Liver (tissue), 9 donors: ENCODE results near the gene CBLC. TPM values are rescaled to one million over a fixed set of nuclear protein-coding genes. Genes with fewer than 3 reads are reported as not detected.

Experiments used
- DNase-seq: peaks from one replicate; pipeline ENCODE4 v3.0.0-alpha.2; 2017; ENCODE audit warnings: low spot score
- H3K27ac ChIP-seq, 2 donors: one replicate each; pipeline ENCODE4 v1.7.0; 2013; ENCODE audit warnings: inconsistent platforms in 2 of 2, low read length in 2 of 2, control low read depth in 1 of 2, low read depth in 1 of 2, mild to moderate bottlenecking in 1 of 2
- H3K27me3 ChIP-seq, 4 donors: one replicate each; pipeline versions ENCODE4 v1.6.1 to v1.7.0; 2013; ENCODE audit warnings: low read length in 3 of 4, inconsistent platforms in 1 of 4, mild to moderate bottlenecking in 1 of 4, moderate library complexity in 1 of 4; ENCODE audit not compliant: control insufficient read depth in 4 of 4, insufficient read depth in 4 of 4
- H3K36me3 ChIP-seq, 4 donors: one replicate each; pipeline versions ENCODE4 v1.6.1 to v1.7.0; 2013; ENCODE audit warnings: low read length in 3 of 4, mild to moderate bottlenecking in 3 of 4, low read depth in 1 of 4, moderate library complexity in 1 of 4; ENCODE audit not compliant: control insufficient read depth in 4 of 4, insufficient read depth in 3 of 4
- H3K4me1 ChIP-seq, 4 donors: one replicate each; pipeline versions ENCODE4 v1.6.1 to v1.7.0; 2013; ENCODE audit warnings: low read length in 3 of 4, mild to moderate bottlenecking in 3 of 4, moderate library complexity in 1 of 4; ENCODE audit not compliant: control insufficient read depth in 4 of 4, insufficient read depth in 4 of 4
- H3K4me3 ChIP-seq, 3 donors: one replicate each; pipeline versions ENCODE4 v1.6.1 to v1.7.0; 2013; ENCODE audit warnings: low read length in 3 of 3, control low read depth in 1 of 3, low read depth in 1 of 3, mild to moderate bottlenecking in 1 of 3
- H3K9ac ChIP-seq, 2 donors: one replicate each; pipeline ENCODE4 v1.7.0; 2013; ENCODE audit warnings: low read length in 2 of 2, mild to moderate bottlenecking in 2 of 2, moderate library complexity in 2 of 2, control low read depth in 1 of 2, low read depth in 1 of 2
- H3K9me3 ChIP-seq, 4 donors: one replicate each; pipeline versions ENCODE4 v1.6.1 to v1.7.0; 2013; ENCODE audit warnings: low read length in 3 of 4; ENCODE audit not compliant: control insufficient read depth in 4 of 4
- EGR1 ChIP-seq, 2 donors: IDR thresholded peaks; 2 replicates each; pipeline ENCODE4 v1.6.1; 2016 to 2018; ENCODE audit warnings: antibody characterized with exemption in 2 of 2, low read depth in 2 of 2
- FOXA1 ChIP-seq: IDR thresholded peaks from 2 replicates; pipeline ENCODE4 v1.6.1; 2016; ENCODE audit warnings: antibody characterized with exemption
- FOXA2 ChIP-seq: IDR thresholded peaks from 2 replicates; pipeline ENCODE4 v1.6.1; 2016; ENCODE audit warnings: antibody characterized with exemption
- HNF4A ChIP-seq, 2 donors: conservative IDR thresholded peaks; 2 replicates each; pipeline ENCODE4 v1.6.1; 2016; ENCODE audit warnings: antibody characterized with exemption in 2 of 2, mild to moderate bottlenecking in 2 of 2
- HNF4G ChIP-seq: IDR thresholded peaks from 2 replicates; pipeline ENCODE4 v1.6.1; 2016; ENCODE audit warnings: antibody characterized with exemption
- JUND ChIP-seq, 2 donors: IDR thresholded peaks; 2 replicates each; pipeline ENCODE4 v1.6.1; 2016; ENCODE audit warnings: antibody characterized with exemption in 2 of 2
- NR2F2 ChIP-seq: IDR thresholded peaks from 2 replicates; pipeline ENCODE4 v1.6.1; 2016; ENCODE audit warnings: antibody characterized with exemption
- RAD21 ChIP-seq, 2 donors: IDR thresholded peaks; 2 replicates each; pipeline ENCODE4 v1.6.1; 2016; ENCODE audit warnings: antibody characterized with exemption in 2 of 2, mild to moderate bottlenecking in 2 of 2
- RXRA ChIP-seq, 2 donors: IDR thresholded peaks; 2 replicates each; pipeline ENCODE4 v1.6.1; 2017 to 2018; ENCODE audit warnings: antibody characterized with exemption in 2 of 2, mild to moderate bottlenecking in 1 of 2
- SP1 ChIP-seq: IDR thresholded peaks from 2 replicates; pipeline ENCODE4 v1.6.1; 2018; ENCODE audit warnings: antibody characterized with exemption, mild to moderate bottlenecking
- TAF1 ChIP-seq: conservative IDR thresholded peaks from 2 replicates; pipeline ENCODE4 v1.6.1; 2016; ENCODE audit warnings: antibody characterized with exemption, mild to moderate bottlenecking
- YY1 ChIP-seq: IDR thresholded peaks from 2 replicates; pipeline ENCODE4 v1.6.1; 2016; ENCODE audit warnings: antibody characterized with exemption, mild to moderate bottlenecking
- WGBS: extraction: QIAGEN DNeasy Blood & Tissue Kit; methylation state at CpG from one replicate; pipeline ENCODE4 v1.1.7; 2013; 5-methylcytosine and 5-hydroxymethylcytosine counted together
- polyA plus RNA-seq, 2 donors: library from polyadenylated mRNA; stranded (reverse) in 1 of 2; unstranded in 1 of 2; fragments of 200-250 nt in 1 of 2; fragments of >200 nt in 1 of 2; fragmentation: Nextera tagmentation in 1 of 2; extraction: Ambion mirVana in 1 of 2; gene quantifications; one replicate each; pipeline versions ENCODE4 v1.2.1 to v1.2.3, GENCODE V29; 2013 to 2015
- total RNA-seq, 2 donors: library from RNA; depleted of rRNA; stranded (reverse); fragments of >200 nt; gene quantifications; one replicate each; pipeline ENCODE4 v1.2.3, GENCODE V29; 2014
- TF ChIP-seq, protein P1 (sequence below): IDR thresholded peaks from 2 replicates; pipeline ENCODE4 v1.6.1; 2016; ENCODE audit warnings: antibody characterized with exemption
- TF ChIP-seq, protein P2 (sequence below): fragments of 150-350 bp; IDR thresholded peaks from 2 replicates; pipeline ENCODE4 v1.5.1; 2017; ENCODE audit warnings: improper control_type of control experiment, low read depth, low read length; ENCODE audit not compliant: missing input control
- TF ChIP-seq, protein P3 (sequence below): IDR thresholded peaks from 2 replicates; pipeline ENCODE4 v1.6.1; 2016; ENCODE audit warnings: antibody characterized with exemption, mild to moderate bottlenecking
- TF ChIP-seq, protein P4 (sequence below): IDR thresholded peaks from 2 replicates; pipeline ENCODE4 v1.6.1; 2016; ENCODE audit warnings: antibody characterized with exemption
- TF ChIP-seq, protein P5 (sequence below): IDR thresholded peaks from 2 replicates; pipeline ENCODE4 v1.6.1; 2016; ENCODE audit warnings: antibody characterized with exemption
- donor health status: healthy.
- donor health status: healthy.
- donor health status: healthy.
- donor health status: healthy.
- donor health status: healthy.

The CBLC gene
- total and polyA plus RNA-seq, 4 donors, result 2.1 to 14.0 (median 8.8) TPM

DNA sequence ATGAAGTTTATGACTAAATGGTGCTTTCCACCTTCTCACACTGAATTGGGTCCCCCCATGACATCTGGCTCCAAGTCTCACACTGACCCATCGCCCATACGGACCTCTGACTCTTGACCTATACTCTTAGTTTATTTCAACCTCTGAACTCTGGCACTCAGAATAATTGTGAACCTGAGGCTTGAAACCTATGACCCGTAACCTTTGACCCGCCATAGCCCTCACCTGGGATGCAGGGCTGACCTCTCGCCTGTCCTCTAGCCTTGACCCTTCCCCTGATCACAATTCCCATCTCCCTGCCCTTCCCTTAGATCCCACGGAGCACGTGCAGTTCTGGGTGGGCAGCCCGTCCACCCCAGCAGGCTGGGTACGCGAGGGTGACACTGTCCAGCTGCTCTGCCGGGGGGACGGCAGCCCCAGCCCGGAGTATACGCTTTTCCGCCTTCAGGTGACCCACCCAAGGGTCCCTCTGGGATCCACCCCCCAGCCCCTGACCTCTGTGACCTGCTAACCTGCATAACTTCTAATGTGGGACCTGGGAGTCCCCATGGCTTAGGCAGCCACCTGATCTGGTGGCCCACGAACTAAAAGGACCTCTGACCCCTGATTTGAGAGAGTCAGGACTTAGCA lies 36.3 kb downstream of the CBLC start:
- Histone ChIP-seq H3K9me3 (no peaks in the 10 kb centered on the region), H3K9ac (no peak overlapping the region), H3K4me1 (peaks cover 6 to 10% (median 7%) of the 10 kb centered on the region in 4 donors), H3K27ac (no peak overlapping the region), H3K4me3 (no peak overlapping the region), H3K27me3 (no peaks in the 10 kb centered on the region), H3K36me3 (no peaks in the 10 kb centered on the region)
- peak; percentile 35 to 75 for TF ChIP-seq RXRA (IDR thresholded peaks at IDR 0.05)
- TF ChIP-seq HNF4A (conservative IDR thresholded peaks at IDR 0.05), result peak; percentile 25 to 68
- TF ChIP-seq, protein P1, sequence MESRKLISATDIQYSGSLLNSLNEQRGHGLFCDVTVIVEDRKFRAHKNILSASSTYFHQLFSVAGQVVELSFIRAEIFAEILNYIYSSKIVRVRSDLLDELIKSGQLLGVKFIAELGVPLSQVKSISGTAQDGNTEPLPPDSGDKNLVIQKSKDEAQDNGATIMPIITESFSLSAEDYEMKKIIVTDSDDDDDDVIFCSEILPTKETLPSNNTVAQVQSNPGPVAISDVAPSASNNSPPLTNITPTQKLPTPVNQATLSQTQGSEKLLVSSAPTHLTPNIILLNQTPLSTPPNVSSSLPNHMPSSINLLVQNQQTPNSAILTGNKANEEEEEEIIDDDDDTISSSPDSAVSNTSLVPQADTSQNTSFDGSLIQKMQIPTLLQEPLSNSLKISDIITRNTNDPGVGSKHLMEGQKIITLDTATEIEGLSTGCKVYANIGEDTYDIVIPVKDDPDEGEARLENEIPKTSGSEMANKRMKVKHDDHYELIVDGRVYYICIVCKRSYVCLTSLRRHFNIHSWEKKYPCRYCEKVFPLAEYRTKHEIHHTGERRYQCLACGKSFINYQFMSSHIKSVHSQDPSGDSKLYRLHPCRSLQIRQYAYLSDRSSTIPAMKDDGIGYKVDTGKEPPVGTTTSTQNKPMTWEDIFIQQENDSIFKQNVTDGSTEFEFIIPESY, result no peak
- no peak for TF ChIP-seq SP1
- TF ChIP-seq YY1, result no peak
- peak; percentile 86 for TF ChIP-seq NR2F2
- WGBS, result 87% methylated on average over 16 of the region's 16 CpGs
- DNase-seq, result no peak

DNA sequence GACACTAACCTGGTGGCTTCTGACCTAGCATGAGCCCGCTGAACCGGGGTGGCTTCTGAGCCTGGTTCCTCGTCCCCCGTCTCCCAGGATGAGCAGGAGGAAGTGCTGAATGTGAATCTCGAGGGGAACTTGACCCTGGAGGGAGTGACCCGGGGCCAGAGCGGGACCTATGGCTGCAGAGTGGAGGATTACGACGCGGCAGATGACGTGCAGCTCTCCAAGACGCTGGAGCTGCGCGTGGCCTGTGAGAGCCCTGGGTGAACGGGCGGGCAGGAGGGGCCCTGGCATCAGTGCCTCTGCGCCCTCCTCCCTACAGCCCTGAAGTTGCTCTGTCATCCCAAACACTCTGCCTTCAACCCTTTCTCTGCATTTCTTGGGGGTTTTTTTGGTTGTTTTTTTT lies 36.8 kb downstream of the CBLC start:
- no peak for DNase-seq
- TF ChIP-seq, protein P1, result no peak
- no peak for TF ChIP-seq TAF1
- TF ChIP-seq FOXA2, result no peak
- TF ChIP-seq FOXA1, result no peak
- TF ChIP-seq HNF4A (conservative IDR thresholded peaks at IDR 0.05), result no peak
- no peak for TF ChIP-seq NR2F2
- TF ChIP-seq RAD21 (IDR thresholded peaks at IDR 0.05), result no peak
- TF ChIP-seq HNF4G, result no peak
- no peak overlapping the region for H3K4me3 ChIP-seq
- no peak overlapping the region for H3K27ac ChIP-seq
- peaks cover 0 to 2% (median 0%) of the 10 kb centered on the region in 4 donors for H3K36me3 ChIP-seq
- no peak overlapping the region for H3K9ac ChIP-seq
- no peaks in the 10 kb centered on the region for H3K27me3 ChIP-seq
- WGBS, result 90% methylated on average over 17 of the region's 17 CpGs
- peaks cover under 1 to 4% (median 2%) of the 10 kb centered on the region in 4 donors for H3K4me1 ChIP-seq
- no peaks in the 10 kb centered on the region for H3K9me3 ChIP-seq

DNA sequence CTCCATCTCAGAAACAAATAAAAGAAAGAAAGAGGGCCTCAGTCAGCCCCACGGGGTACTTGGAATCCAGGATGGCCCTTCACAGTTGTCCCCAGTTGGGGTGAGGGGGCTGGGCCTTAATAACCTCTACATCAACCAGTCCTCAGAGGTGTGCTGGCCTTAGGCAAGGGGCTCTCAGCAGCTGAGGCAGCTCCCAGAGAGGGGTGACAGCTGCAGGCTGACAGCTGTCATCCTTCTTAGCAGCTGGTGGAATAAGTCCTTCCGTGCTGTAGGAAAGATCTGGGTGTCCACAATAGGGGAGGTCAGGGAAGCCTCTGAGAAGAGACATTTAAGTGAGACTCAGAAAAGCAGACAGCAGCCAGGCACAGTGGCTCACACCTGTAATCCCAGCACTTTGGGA lies 38.6 kb downstream of the CBLC start:
- Histone ChIP-seq H3K9me3 (no peaks in the 10 kb centered on the region), H3K27me3 (no peaks in the 10 kb centered on the region), H3K4me3 (no peak overlapping the region), H3K4me1 (peaks cover 0 to 3% (median under 1%) of the 10 kb centered on the region in 4 donors), H3K9ac (no peak overlapping the region), H3K27ac (no peak overlapping the region), H3K36me3 (peaks cover 0 to 2% (median 0%) of the 10 kb centered on the region in 4 donors)
- WGBS, result 90% methylated on average over 2 of the region's 2 CpGs
- no peak for DNase-seq
- TF ChIP-seq HNF4G (no peak), FOXA2 (no peak), HNF4A (conservative IDR thresholded peaks at IDR 0.05) (no peak), SP1 (no peak), EGR1 (IDR thresholded peaks at IDR 0.05; ENCODE audit: low read depth in 2 of 2) (no peak), JUND (IDR thresholded peaks at IDR 0.05) (no peak), YY1 (no peak), NR2F2 (no peak)
- TF ChIP-seq, protein P2, sequence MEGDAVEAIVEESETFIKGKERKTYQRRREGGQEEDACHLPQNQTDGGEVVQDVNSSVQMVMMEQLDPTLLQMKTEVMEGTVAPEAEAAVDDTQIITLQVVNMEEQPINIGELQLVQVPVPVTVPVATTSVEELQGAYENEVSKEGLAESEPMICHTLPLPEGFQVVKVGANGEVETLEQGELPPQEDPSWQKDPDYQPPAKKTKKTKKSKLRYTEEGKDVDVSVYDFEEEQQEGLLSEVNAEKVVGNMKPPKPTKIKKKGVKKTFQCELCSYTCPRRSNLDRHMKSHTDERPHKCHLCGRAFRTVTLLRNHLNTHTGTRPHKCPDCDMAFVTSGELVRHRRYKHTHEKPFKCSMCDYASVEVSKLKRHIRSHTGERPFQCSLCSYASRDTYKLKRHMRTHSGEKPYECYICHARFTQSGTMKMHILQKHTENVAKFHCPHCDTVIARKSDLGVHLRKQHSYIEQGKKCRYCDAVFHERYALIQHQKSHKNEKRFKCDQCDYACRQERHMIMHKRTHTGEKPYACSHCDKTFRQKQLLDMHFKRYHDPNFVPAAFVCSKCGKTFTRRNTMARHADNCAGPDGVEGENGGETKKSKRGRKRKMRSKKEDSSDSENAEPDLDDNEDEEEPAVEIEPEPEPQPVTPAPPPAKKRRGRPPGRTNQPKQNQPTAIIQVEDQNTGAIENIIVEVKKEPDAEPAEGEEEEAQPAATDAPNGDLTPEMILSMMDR, result no peak
- TF ChIP-seq, protein P3, sequence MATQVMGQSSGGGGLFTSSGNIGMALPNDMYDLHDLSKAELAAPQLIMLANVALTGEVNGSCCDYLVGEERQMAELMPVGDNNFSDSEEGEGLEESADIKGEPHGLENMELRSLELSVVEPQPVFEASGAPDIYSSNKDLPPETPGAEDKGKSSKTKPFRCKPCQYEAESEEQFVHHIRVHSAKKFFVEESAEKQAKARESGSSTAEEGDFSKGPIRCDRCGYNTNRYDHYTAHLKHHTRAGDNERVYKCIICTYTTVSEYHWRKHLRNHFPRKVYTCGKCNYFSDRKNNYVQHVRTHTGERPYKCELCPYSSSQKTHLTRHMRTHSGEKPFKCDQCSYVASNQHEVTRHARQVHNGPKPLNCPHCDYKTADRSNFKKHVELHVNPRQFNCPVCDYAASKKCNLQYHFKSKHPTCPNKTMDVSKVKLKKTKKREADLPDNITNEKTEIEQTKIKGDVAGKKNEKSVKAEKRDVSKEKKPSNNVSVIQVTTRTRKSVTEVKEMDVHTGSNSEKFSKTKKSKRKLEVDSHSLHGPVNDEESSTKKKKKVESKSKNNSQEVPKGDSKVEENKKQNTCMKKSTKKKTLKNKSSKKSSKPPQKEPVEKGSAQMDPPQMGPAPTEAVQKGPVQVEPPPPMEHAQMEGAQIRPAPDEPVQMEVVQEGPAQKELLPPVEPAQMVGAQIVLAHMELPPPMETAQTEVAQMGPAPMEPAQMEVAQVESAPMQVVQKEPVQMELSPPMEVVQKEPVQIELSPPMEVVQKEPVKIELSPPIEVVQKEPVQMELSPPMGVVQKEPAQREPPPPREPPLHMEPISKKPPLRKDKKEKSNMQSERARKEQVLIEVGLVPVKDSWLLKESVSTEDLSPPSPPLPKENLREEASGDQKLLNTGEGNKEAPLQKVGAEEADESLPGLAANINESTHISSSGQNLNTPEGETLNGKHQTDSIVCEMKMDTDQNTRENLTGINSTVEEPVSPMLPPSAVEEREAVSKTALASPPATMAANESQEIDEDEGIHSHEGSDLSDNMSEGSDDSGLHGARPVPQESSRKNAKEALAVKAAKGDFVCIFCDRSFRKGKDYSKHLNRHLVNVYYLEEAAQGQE, result no peak
- TF ChIP-seq, protein P4, sequence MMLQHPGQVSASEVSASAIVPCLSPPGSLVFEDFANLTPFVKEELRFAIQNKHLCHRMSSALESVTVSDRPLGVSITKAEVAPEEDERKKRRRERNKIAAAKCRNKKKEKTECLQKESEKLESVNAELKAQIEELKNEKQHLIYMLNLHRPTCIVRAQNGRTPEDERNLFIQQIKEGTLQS, result no peak
- TF ChIP-seq, protein P5, sequence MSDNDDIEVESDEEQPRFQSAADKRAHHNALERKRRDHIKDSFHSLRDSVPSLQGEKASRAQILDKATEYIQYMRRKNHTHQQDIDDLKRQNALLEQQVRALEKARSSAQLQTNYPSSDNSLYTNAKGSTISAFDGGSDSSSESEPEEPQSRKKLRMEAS, result no peak
